Liver (tissue), 9 donors: ENCODE measurements around the gene DOP1B. TPM values are rescaled to one million over a fixed set of nuclear protein-coding genes. Genes with fewer than 3 reads are reported as not detected.

Experiments
- DNase-seq: peaks from one replicate; pipeline ENCODE4 v3.0.0-alpha.2; 2017; ENCODE audit warnings: low spot score
- H3K27ac ChIP-seq, 2 donors: one replicate each; pipeline ENCODE4 v1.7.0; 2013; ENCODE audit warnings: inconsistent platforms in 2 of 2, low read length in 2 of 2, control low read depth in 1 of 2, low read depth in 1 of 2, mild to moderate bottlenecking in 1 of 2
- H3K27me3 ChIP-seq, 4 donors: one replicate each; pipeline versions ENCODE4 v1.6.1 to v1.7.0; 2013; ENCODE audit warnings: low read length in 3 of 4, inconsistent platforms in 1 of 4, mild to moderate bottlenecking in 1 of 4, moderate library complexity in 1 of 4; ENCODE audit not compliant: control insufficient read depth in 4 of 4, insufficient read depth in 4 of 4
- H3K36me3 ChIP-seq, 4 donors: one replicate each; pipeline versions ENCODE4 v1.6.1 to v1.7.0; 2013; ENCODE audit warnings: low read length in 3 of 4, mild to moderate bottlenecking in 3 of 4, low read depth in 1 of 4, moderate library complexity in 1 of 4; ENCODE audit not compliant: control insufficient read depth in 4 of 4, insufficient read depth in 3 of 4
- H3K4me1 ChIP-seq, 4 donors: one replicate each; pipeline versions ENCODE4 v1.6.1 to v1.7.0; 2013; ENCODE audit warnings: low read length in 3 of 4, mild to moderate bottlenecking in 3 of 4, moderate library complexity in 1 of 4; ENCODE audit not compliant: control insufficient read depth in 4 of 4, insufficient read depth in 4 of 4
- H3K4me3 ChIP-seq, 3 donors: one replicate each; pipeline versions ENCODE4 v1.6.1 to v1.7.0; 2013; ENCODE audit warnings: low read length in 3 of 3, control low read depth in 1 of 3, low read depth in 1 of 3, mild to moderate bottlenecking in 1 of 3
- H3K9ac ChIP-seq, 2 donors: one replicate each; pipeline ENCODE4 v1.7.0; 2013; ENCODE audit warnings: low read length in 2 of 2, mild to moderate bottlenecking in 2 of 2, moderate library complexity in 2 of 2, control low read depth in 1 of 2, low read depth in 1 of 2
- H3K9me3 ChIP-seq, 4 donors: one replicate each; pipeline versions ENCODE4 v1.6.1 to v1.7.0; 2013; ENCODE audit warnings: low read length in 3 of 4; ENCODE audit not compliant: control insufficient read depth in 4 of 4
- EGR1 ChIP-seq, 2 donors: IDR thresholded peaks; 2 replicates each; pipeline ENCODE4 v1.6.1; 2016 to 2018; ENCODE audit warnings: antibody characterized with exemption in 2 of 2, low read depth in 2 of 2
- FOXA1 ChIP-seq: IDR thresholded peaks from 2 replicates; pipeline ENCODE4 v1.6.1; 2016; ENCODE audit warnings: antibody characterized with exemption
- FOXA2 ChIP-seq: IDR thresholded peaks from 2 replicates; pipeline ENCODE4 v1.6.1; 2016; ENCODE audit warnings: antibody characterized with exemption
- GABPA ChIP-seq, 2 donors: IDR thresholded peaks in 1 of 2; conservative IDR thresholded peaks in 1 of 2; 2 replicates each; pipeline ENCODE4 v1.6.1; 2016; ENCODE audit warnings: antibody characterized with exemption in 2 of 2, mild to moderate bottlenecking in 1 of 2, moderate library complexity in 1 of 2
- HNF4A ChIP-seq, 2 donors: conservative IDR thresholded peaks; 2 replicates each; pipeline ENCODE4 v1.6.1; 2016; ENCODE audit warnings: antibody characterized with exemption in 2 of 2, mild to moderate bottlenecking in 2 of 2
- HNF4G ChIP-seq: IDR thresholded peaks from 2 replicates; pipeline ENCODE4 v1.6.1; 2016; ENCODE audit warnings: antibody characterized with exemption
- JUND ChIP-seq, 2 donors: IDR thresholded peaks; 2 replicates each; pipeline ENCODE4 v1.6.1; 2016; ENCODE audit warnings: antibody characterized with exemption in 2 of 2
- MAX ChIP-seq: IDR thresholded peaks from 2 replicates; pipeline ENCODE4 v1.6.1; 2016; ENCODE audit warnings: antibody characterized with exemption
- NR2F2 ChIP-seq: IDR thresholded peaks from 2 replicates; pipeline ENCODE4 v1.6.1; 2016; ENCODE audit warnings: antibody characterized with exemption
- RAD21 ChIP-seq, 2 donors: IDR thresholded peaks; 2 replicates each; pipeline ENCODE4 v1.6.1; 2016; ENCODE audit warnings: antibody characterized with exemption in 2 of 2, mild to moderate bottlenecking in 2 of 2
- REST ChIP-seq: IDR thresholded peaks from 2 replicates; pipeline ENCODE4 v1.6.1; 2016; ENCODE audit warnings: antibody characterized with exemption, mild to moderate bottlenecking
- RXRA ChIP-seq, 2 donors: IDR thresholded peaks; 2 replicates each; pipeline ENCODE4 v1.6.1; 2017 to 2018; ENCODE audit warnings: antibody characterized with exemption in 2 of 2, mild to moderate bottlenecking in 1 of 2
- SP1 ChIP-seq: IDR thresholded peaks from 2 replicates; pipeline ENCODE4 v1.6.1; 2018; ENCODE audit warnings: antibody characterized with exemption, mild to moderate bottlenecking
- TAF1 ChIP-seq: conservative IDR thresholded peaks from 2 replicates; pipeline ENCODE4 v1.6.1; 2016; ENCODE audit warnings: antibody characterized with exemption, mild to moderate bottlenecking
- YY1 ChIP-seq: IDR thresholded peaks from 2 replicates; pipeline ENCODE4 v1.6.1; 2016; ENCODE audit warnings: antibody characterized with exemption, mild to moderate bottlenecking
- ZBTB33 ChIP-seq: IDR thresholded peaks from 2 replicates; pipeline ENCODE4 v1.6.1; 2016; ENCODE audit warnings: antibody characterized with exemption
- WGBS: extraction: QIAGEN DNeasy Blood & Tissue Kit; methylation state at CpG from one replicate; pipeline ENCODE4 v1.1.7; 2013; 5-methylcytosine and 5-hydroxymethylcytosine counted together
- polyA plus RNA-seq, 2 donors: library from polyadenylated mRNA; stranded (reverse) in 1 of 2; unstranded in 1 of 2; fragments of 200-250 nt in 1 of 2; fragments of >200 nt in 1 of 2; fragmentation: Nextera tagmentation in 1 of 2; extraction: Ambion mirVana in 1 of 2; gene quantifications; one replicate each; pipeline versions ENCODE4 v1.2.1 to v1.2.3, GENCODE V29; 2013 to 2015
- total RNA-seq, 2 donors: library from RNA; depleted of rRNA; stranded (reverse); fragments of >200 nt; gene quantifications; one replicate each; pipeline ENCODE4 v1.2.3, GENCODE V29; 2014
- TF ChIP-seq, protein P1 (sequence below): IDR thresholded peaks from 2 replicates; pipeline ENCODE4 v1.6.1; 2016; ENCODE audit warnings: antibody characterized with exemption
- TF ChIP-seq, protein P2 (sequence below): fragments of 150-350 bp; IDR thresholded peaks from 2 replicates; pipeline ENCODE4 v1.5.1; 2017; ENCODE audit warnings: improper control_type of control experiment, low read depth, low read length; ENCODE audit not compliant: missing input control
- donor health status: healthy.
- donor health status: healthy.
- donor health status: healthy.
- donor health status: healthy.
- donor health status: healthy.

Gene DOP1B
- total and polyA plus RNA-seq, 4 donors: 5.8 to 7.1 (median 6.3) TPM

DNA sequence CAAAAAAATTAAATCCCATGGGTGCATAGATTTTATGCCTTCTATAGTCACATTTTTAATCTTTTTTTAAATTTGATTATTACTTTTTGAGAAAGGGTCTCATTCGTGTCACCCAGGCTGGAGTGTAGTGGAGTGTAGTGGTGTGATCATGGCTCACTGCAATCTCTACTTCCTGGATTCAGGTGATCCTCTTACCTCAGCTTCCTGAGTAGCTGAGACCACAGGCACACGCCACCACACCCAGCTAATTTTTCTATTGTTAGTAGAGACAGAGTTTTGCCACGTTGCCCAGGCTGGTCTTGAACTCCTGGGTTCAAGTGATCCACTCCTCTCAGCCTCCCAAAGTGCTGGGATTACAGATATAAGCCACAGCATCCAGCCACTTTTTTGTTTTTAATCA, 11.4 kb upstream of the DOP1B start:
- Histone ChIP-seq H3K27me3 (no peaks in the 10 kb centered on the region), H3K4me3 (no peak overlapping the region), H3K9ac (no peak overlapping the region), H3K4me1 (peaks cover 0 to 2% (median 0%) of the 10 kb centered on the region in 4 donors), H3K9me3 (no peaks in the 10 kb centered on the region), H3K36me3 (no peaks in the 10 kb centered on the region), H3K27ac (no peak overlapping the region)
- TF ChIP-seq FOXA2: no peak
- no peak for TF ChIP-seq SP1
- TF ChIP-seq FOXA1: no peak
- no peak for TF ChIP-seq YY1
- TF ChIP-seq, protein P1, sequence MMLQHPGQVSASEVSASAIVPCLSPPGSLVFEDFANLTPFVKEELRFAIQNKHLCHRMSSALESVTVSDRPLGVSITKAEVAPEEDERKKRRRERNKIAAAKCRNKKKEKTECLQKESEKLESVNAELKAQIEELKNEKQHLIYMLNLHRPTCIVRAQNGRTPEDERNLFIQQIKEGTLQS: no peak
- no peak for TF ChIP-seq TAF1
- no peak for TF ChIP-seq MAX
- no peak for TF ChIP-seq RAD21 (IDR thresholded peaks at IDR 0.05)
- TF ChIP-seq GABPA (IDR thresholded peaks at IDR 0.05 in 1 of 2, conservative IDR thresholded peaks at IDR 0.05 in 1 of 2): no peak
- 82% methylated on average over 3 of the region's 3 CpGs for WGBS
- no peak for DNase-seq

DNA sequence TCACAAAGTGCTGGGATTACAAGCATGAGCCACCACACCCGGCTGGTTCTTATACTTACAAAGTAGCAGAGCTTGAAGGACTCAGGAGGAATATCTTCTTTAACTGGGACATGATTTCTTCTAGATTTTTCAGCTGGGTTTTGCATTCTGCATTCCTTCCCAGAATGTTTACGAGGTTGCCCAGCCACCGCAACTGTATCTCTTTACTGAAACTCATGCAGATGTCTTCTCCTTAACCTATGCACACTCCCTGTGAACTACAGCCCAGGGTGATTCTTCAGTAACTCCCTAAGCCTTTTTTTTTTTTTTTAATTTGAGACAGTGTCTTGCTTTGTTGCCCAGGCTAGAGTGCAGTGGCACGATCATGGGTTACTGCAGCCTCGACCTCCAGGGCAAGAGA, 8.7 kb upstream of the DOP1B start:
- Histone ChIP-seq H3K27me3 (no peaks in the 10 kb centered on the region), H3K36me3 (no peaks in the 10 kb centered on the region), H3K9ac (no peak overlapping the region), H3K9me3 (no peaks in the 10 kb centered on the region), H3K27ac (no peak overlapping the region), H3K4me3 (no peak overlapping the region), H3K4me1 (peaks cover 0 to 2% (median 0%) of the 10 kb centered on the region in 4 donors)
- 98% methylated on average over 5 of the region's 5 CpGs for WGBS
- no peak for DNase-seq
- TF ChIP-seq JUND (IDR thresholded peaks at IDR 0.05) (no peak), REST (no peak), NR2F2 (no peak), MAX (no peak), FOXA1 (no peak), RXRA (IDR thresholded peaks at IDR 0.05) (no peak), RAD21 (IDR thresholded peaks at IDR 0.05) (no peak), HNF4G (no peak), FOXA2 (no peak), YY1 (no peak), ZBTB33 (no peak), EGR1 (IDR thresholded peaks at IDR 0.05; ENCODE audit: low read depth in 2 of 2) (no peak), TAF1 (no peak), HNF4A (conservative IDR thresholded peaks at IDR 0.05) (no peak), SP1 (no peak), GABPA (IDR thresholded peaks at IDR 0.05 in 1 of 2, conservative IDR thresholded peaks at IDR 0.05 in 1 of 2) (no peak)
- TF ChIP-seq, protein P2, sequence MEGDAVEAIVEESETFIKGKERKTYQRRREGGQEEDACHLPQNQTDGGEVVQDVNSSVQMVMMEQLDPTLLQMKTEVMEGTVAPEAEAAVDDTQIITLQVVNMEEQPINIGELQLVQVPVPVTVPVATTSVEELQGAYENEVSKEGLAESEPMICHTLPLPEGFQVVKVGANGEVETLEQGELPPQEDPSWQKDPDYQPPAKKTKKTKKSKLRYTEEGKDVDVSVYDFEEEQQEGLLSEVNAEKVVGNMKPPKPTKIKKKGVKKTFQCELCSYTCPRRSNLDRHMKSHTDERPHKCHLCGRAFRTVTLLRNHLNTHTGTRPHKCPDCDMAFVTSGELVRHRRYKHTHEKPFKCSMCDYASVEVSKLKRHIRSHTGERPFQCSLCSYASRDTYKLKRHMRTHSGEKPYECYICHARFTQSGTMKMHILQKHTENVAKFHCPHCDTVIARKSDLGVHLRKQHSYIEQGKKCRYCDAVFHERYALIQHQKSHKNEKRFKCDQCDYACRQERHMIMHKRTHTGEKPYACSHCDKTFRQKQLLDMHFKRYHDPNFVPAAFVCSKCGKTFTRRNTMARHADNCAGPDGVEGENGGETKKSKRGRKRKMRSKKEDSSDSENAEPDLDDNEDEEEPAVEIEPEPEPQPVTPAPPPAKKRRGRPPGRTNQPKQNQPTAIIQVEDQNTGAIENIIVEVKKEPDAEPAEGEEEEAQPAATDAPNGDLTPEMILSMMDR: no peak
- TF ChIP-seq, protein P1: no peak
